ENCODE measurements around the gene FRMD7.
"Not testable (repeated sequence)": the region's sequence is repeated elsewhere in the genome, so short reads cannot be mapped to it uniquely, and the experiment has no call there.

GRCh38 chrX:132051778-132052177, 76.0 kb downstream of the FRMD7 start:
- not testable (repeated sequence) for TF ChIP-seq CTCF, POLR2A (IDR thresholded peaks at IDR 0.05)

Measured in adrenal gland (tissue), 5 donors.